Neural cell (in vitro differentiated cells): ENCODE results near the gene JMJD4. TPM values are rescaled to one million over a fixed set of nuclear protein-coding genes. Genes with fewer than 3 reads are reported as not detected.
A peak's percentile ranks its signal among the peaks of the same experiment; 100 is the strongest.

Source experiments
- H2AFZ ChIP-seq: fragments of 200-600, 300-800 bp; sonication (generic), shearing (Covaris generic); 2 replicates; pipeline ENCODE4 v1.6.0; 2014; ENCODE audit warnings: low read depth, mild to moderate bottlenecking, antibody characterized with exemption, low read length, moderate library complexity
- H3F3A ChIP-seq: fragments of 200-600 bp; shearing (Covaris generic); 2 replicates; pipeline ENCODE4 v1.6.1; 2016; ENCODE audit warnings: mild to moderate bottlenecking, moderate library complexity, mixed read lengths, antibody characterized with exemption, low read length; ENCODE audit not compliant: insufficient read depth, poor library complexity, severe bottlenecking
- H3K27ac ChIP-seq: fragments of 200-600, 300-800 bp; sonication (generic), shearing (Covaris generic); 2 replicates; pipeline ENCODE4 v1.5.1; 2014; ENCODE audit warnings: mild to moderate bottlenecking, low read length, moderate library complexity
- H3K27me3 ChIP-seq: fragments of 300-800, 200-600 bp; sonication (generic), shearing (Covaris generic); 2 replicates; pipeline ENCODE4 v1.6.0; 2014; ENCODE audit warnings: mild to moderate bottlenecking, low read depth, low read length, moderate library complexity; ENCODE audit not compliant: insufficient read depth
- H3K36me3 ChIP-seq: fragments of 300-800, 200-600 bp; sonication (generic), shearing (Covaris generic); 2 replicates; pipeline ENCODE4 v1.5.1; 2014; ENCODE audit warnings: mild to moderate bottlenecking, antibody characterized with exemption, low read length, moderate library complexity; ENCODE audit not compliant: insufficient read depth
- H3K4me2 ChIP-seq: fragments of 300-800, 200-600 bp; sonication (generic), shearing (Covaris generic); 2 replicates; pipeline ENCODE4 v1.6.0; 2014; ENCODE audit warnings: mild to moderate bottlenecking, low read length
- H3K4me3 ChIP-seq: fragments of 300-800, 200-600 bp; sonication (generic), shearing (Covaris generic); 2 replicates; pipeline ENCODE4 v1.5.1; 2014; ENCODE audit warnings: mild to moderate bottlenecking, low read length, moderate library complexity
- H3K79me2 ChIP-seq: fragments of 200-600 bp; shearing (Covaris generic); replicated peaks from 2 replicates; pipeline ENCODE4 v1.6.0; 2014; ENCODE audit warnings: mild to moderate bottlenecking, low read length, moderate library complexity; ENCODE audit not compliant: insufficient read depth
- H3K9ac ChIP-seq: fragments of 300-800, 200-600 bp; sonication (generic), shearing (Covaris generic); 2 replicates; pipeline ENCODE4 v1.6.1; 2016; ENCODE audit warnings: mild to moderate bottlenecking, low read length, mixed read lengths
- H3K9me2 ChIP-seq: fragments of 200-600 bp; shearing (Covaris generic); 2 replicates; pipeline ENCODE4 v1.6.1; 2016; ENCODE audit warnings: mild to moderate bottlenecking, low read length, mixed read lengths; ENCODE audit not compliant: insufficient read depth
- H3K9me3 ChIP-seq: fragments of 200-600, 300-800 bp; sonication (generic), shearing (Covaris generic); 2 replicates; pipeline ENCODE4 v1.6.1; 2016; ENCODE audit warnings: mild to moderate bottlenecking, mixed run types, low read length, moderate library complexity, mixed read lengths
- H4K20me1 ChIP-seq: fragments of 200-600 bp; shearing (Covaris generic); 2 replicates; pipeline ENCODE4 v1.6.1; 2016; ENCODE audit warnings: mild to moderate bottlenecking, mixed run types; ENCODE audit not compliant: insufficient read depth
- EP300 ChIP-seq: fragments of 450-650 bp; conservative IDR thresholded peaks from 2 replicates; pipeline ENCODE4 v1.6.1; 2014; ENCODE audit warnings: antibody characterized with exemption, mild to moderate bottlenecking, moderate library complexity; ENCODE audit not compliant: poor library complexity, severe bottlenecking
- EZH2 ChIP-seq: fragments of 200-600, 300-800 bp; shearing (Covaris generic), sonication (generic); IDR thresholded peaks from 2 replicates; pipeline ENCODE4 v1.6.1; 2014; ENCODE audit warnings: antibody characterized with exemption, low read length, borderline replicate concordance, mild to moderate bottlenecking; ENCODE audit not compliant: insufficient read depth, poor library complexity, severe bottlenecking
- MXI1 ChIP-seq: fragments of 450-650 bp; conservative IDR thresholded peaks from 2 replicates; pipeline ENCODE4 v1.6.1; 2014; ENCODE audit warnings: antibody characterized with exemption, mild to moderate bottlenecking; ENCODE audit not compliant: poor library complexity, severe bottlenecking
- POLR2AphosphoS5 ChIP-seq: IDR thresholded peaks from 2 replicates; pipeline ENCODE4 v1.6.1; 2012
- RAD21 ChIP-seq: fragments of 450-650 bp; conservative IDR thresholded peaks from 2 replicates; pipeline ENCODE4 v1.6.1; 2014; ENCODE audit warnings: antibody characterized with exemption, mild to moderate bottlenecking, moderate library complexity
- SMC3 ChIP-seq: fragments of 450-650 bp; conservative IDR thresholded peaks from 2 replicates; pipeline ENCODE4 v1.6.1; 2014; ENCODE audit warnings: antibody characterized with exemption, mild to moderate bottlenecking, moderate library complexity; ENCODE audit not compliant: poor library complexity
- TAF1 ChIP-seq: IDR thresholded peaks from 2 replicates; pipeline ENCODE4 v1.6.1; 2012; ENCODE audit warnings: low read depth
- polyA plus RNA-seq: library from polyadenylated mRNA; depleted of rRNA; stranded (reverse); fragments of >200 nt; gene quantifications from 2 replicates; pipeline ENCODE4 v1.2.3, GENCODE V29; 2014
- TF ChIP-seq, protein P1 (sequence below): fragments of 450-650 bp; IDR thresholded peaks from 2 replicates; pipeline ENCODE4 v1.5.1; 2014; ENCODE audit warnings: antibody characterized with exemption, mild to moderate bottlenecking, moderate library complexity; ENCODE audit not compliant: poor library complexity, severe bottlenecking
- TF ChIP-seq, protein P2 (sequence below): IDR thresholded peaks from 2 replicates; pipeline ENCODE4 v1.6.1; 2012; ENCODE audit warnings: borderline replicate concordance

JMJD4 gene
- polyA plus RNA-seq, 1 donor from 2014 or later = 17.2 TPM

DNA sequence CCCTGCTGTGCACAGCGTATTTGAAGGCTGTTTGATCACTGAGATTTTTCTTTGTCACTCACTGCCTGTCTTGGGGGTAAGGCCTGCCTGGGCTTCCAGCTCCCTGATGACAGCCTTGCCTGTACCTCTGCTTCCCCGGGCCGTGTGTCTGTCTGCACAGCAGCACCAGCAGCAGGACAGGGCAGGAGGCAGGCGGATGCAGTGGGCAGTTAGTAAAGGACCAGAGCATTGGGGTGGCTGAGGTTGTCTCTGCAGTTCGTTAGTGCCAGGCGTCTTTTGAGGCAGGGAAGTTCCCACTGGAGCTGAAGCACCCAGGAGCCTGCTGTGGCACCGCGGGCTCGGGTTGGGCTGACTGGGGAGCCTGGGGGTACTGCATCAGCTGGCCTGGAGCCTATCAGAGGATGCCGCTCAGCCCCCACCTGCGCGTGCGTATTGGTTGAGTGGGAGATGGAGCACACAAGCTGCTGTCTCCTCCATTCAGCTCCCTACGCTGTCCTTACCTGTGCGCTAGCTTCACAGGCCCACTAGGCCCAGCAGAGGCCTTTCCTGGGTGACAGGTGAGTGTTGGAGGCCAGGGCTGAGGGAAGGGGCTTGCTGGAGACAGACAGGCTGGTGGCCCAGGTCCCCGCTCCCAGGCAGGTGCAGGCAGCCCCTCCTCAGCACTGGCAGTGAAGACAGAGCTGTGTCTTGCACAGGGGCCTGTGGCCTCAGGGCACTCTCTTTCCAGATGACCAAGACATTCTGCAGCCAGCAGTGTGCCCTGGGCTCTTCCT lies 28.3 kb upstream of the JMJD4 start:
- H3K79me2 ChIP-seq = no peaks in the 10 kb centered on the region
- H3K9ac ChIP-seq = no peak overlapping the region
- peaks cover 8% of the 10 kb centered on the region for H3K36me3 ChIP-seq
- H3K27ac ChIP-seq = no peak overlapping the region
- H3K27me3 ChIP-seq = no peaks in the 10 kb centered on the region
- H2AFZ ChIP-seq = no peak overlapping the region
- H3K9me2 ChIP-seq = no peaks in the 10 kb centered on the region
- no peaks in the 10 kb centered on the region for H4K20me1 ChIP-seq
- no peak overlapping the region for H3K4me3 ChIP-seq
- no peak overlapping the region for H3K4me2 ChIP-seq
- H3F3A ChIP-seq = no peaks in the 10 kb centered on the region
- no peaks in the 10 kb centered on the region for H3K9me3 ChIP-seq
- TF ChIP-seq, protein P1, sequence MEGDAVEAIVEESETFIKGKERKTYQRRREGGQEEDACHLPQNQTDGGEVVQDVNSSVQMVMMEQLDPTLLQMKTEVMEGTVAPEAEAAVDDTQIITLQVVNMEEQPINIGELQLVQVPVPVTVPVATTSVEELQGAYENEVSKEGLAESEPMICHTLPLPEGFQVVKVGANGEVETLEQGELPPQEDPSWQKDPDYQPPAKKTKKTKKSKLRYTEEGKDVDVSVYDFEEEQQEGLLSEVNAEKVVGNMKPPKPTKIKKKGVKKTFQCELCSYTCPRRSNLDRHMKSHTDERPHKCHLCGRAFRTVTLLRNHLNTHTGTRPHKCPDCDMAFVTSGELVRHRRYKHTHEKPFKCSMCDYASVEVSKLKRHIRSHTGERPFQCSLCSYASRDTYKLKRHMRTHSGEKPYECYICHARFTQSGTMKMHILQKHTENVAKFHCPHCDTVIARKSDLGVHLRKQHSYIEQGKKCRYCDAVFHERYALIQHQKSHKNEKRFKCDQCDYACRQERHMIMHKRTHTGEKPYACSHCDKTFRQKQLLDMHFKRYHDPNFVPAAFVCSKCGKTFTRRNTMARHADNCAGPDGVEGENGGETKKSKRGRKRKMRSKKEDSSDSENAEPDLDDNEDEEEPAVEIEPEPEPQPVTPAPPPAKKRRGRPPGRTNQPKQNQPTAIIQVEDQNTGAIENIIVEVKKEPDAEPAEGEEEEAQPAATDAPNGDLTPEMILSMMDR = no peak
- TF ChIP-seq TAF1 = no peak
- TF ChIP-seq SMC3 = no peak
- TF ChIP-seq EZH2 = no peak
- TF ChIP-seq, protein P2, sequence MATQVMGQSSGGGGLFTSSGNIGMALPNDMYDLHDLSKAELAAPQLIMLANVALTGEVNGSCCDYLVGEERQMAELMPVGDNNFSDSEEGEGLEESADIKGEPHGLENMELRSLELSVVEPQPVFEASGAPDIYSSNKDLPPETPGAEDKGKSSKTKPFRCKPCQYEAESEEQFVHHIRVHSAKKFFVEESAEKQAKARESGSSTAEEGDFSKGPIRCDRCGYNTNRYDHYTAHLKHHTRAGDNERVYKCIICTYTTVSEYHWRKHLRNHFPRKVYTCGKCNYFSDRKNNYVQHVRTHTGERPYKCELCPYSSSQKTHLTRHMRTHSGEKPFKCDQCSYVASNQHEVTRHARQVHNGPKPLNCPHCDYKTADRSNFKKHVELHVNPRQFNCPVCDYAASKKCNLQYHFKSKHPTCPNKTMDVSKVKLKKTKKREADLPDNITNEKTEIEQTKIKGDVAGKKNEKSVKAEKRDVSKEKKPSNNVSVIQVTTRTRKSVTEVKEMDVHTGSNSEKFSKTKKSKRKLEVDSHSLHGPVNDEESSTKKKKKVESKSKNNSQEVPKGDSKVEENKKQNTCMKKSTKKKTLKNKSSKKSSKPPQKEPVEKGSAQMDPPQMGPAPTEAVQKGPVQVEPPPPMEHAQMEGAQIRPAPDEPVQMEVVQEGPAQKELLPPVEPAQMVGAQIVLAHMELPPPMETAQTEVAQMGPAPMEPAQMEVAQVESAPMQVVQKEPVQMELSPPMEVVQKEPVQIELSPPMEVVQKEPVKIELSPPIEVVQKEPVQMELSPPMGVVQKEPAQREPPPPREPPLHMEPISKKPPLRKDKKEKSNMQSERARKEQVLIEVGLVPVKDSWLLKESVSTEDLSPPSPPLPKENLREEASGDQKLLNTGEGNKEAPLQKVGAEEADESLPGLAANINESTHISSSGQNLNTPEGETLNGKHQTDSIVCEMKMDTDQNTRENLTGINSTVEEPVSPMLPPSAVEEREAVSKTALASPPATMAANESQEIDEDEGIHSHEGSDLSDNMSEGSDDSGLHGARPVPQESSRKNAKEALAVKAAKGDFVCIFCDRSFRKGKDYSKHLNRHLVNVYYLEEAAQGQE = no peak
- no peak for TF ChIP-seq RAD21
- TF ChIP-seq POLR2AphosphoS5 = no peak
- no peak for TF ChIP-seq EP300
- TF ChIP-seq MXI1 = no peak

DNA sequence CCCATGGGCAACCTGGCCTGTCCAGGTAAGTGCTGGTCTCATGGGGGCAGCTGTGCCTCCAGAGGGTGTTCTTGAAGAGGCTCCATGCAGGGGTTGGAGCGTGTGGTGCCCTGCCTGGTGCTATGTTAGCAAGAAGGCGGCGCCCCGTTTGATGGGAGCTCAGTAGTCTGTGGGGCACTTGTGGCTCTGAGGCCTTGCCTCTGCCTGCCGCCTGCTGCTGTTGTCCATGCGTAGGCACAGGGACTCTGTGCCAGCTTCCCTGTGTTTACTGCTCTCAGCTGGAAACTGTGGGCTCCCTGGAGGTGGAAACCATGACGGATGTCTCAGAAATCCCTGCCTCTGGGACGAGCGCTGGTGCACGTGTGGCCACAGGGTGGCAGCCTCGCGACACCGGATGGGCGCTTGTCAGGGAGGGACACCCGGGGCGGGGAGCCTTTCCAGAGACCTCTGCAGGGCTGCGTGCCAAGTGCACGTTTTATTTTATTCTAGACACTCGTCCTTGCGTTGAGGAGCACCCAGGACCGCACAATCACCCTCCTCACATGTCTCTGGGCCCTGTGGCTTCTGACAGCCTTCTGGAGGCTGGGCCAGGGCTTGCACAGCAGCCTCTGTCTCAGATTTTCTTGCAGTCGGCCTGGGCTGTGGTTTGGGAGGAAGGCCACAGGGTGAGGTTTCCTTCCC lies 27.3 kb upstream of the JMJD4 start:
- Histone ChIP-seq H3K4me2 (no peak overlapping the region), H3K36me3 (peaks cover 5% of the 10 kb centered on the region), H3K27ac (no peak overlapping the region)

More for the DNA sequence above, 27.3 kb upstream of the JMJD4 start:
- H3K9ac ChIP-seq = peak overlapping the region; percentile 9
- H3K79me2 ChIP-seq = no peaks in the 10 kb centered on the region
- H3K9me3 ChIP-seq = no peaks in the 10 kb centered on the region
- H3K9me2 ChIP-seq = no peaks in the 10 kb centered on the region
- TF ChIP-seq SMC3 (peak; percentile 96), MXI1 (peak; percentile 29), RAD21 (peak; percentile 92), EZH2 (no peak)
- TF ChIP-seq, protein P1 = peak; percentile 95
- no peaks in the 10 kb centered on the region for H3F3A ChIP-seq
- H2AFZ ChIP-seq = no peak overlapping the region
- no peaks in the 10 kb centered on the region for H4K20me1 ChIP-seq
- no peaks in the 10 kb centered on the region for H3K27me3 ChIP-seq
- H3K4me3 ChIP-seq = peak overlapping the region; percentile 7
